Mesenchymal stem cell (in vitro differentiated cells and primary cell): ENCODE measurements around the gene RNF220.

ENCODE experiments used
- DNase-seq: peaks from one replicate; pipeline ENCODE4 v3.0.0-alpha.2; 2013
- H2AFZ ChIP-seq: one replicate; pipeline ENCODE4 v1.6.1; 2013; ENCODE audit warnings: low read depth, mild to moderate bottlenecking, control low read depth, inconsistent platforms, low read length, moderate library complexity
- H2AK5ac ChIP-seq: 2 replicates; pipeline ENCODE4 v1.6.1; 2013; ENCODE audit warnings: low read length, moderate library complexity, mild to moderate bottlenecking, inconsistent platforms; ENCODE audit not compliant: severe bottlenecking
- H2BK120ac ChIP-seq: one replicate; pipeline ENCODE4 v1.6.1; 2013; ENCODE audit warnings: low read depth, mild to moderate bottlenecking, inconsistent platforms, low read length, moderate library complexity
- H2BK12ac ChIP-seq, 2 experiments: one replicate each; pipeline ENCODE4 v1.6.1; 2013; ENCODE audit warnings: inconsistent platforms in 2 of 2, low read length in 2 of 2, mild to moderate bottlenecking in 2 of 2, moderate library complexity in 2 of 2, control low read depth in 1 of 2
- H2BK15ac ChIP-seq: one replicate; pipeline ENCODE4 v1.6.1; 2013; ENCODE audit warnings: mild to moderate bottlenecking, low read depth, inconsistent platforms; ENCODE audit not compliant: poor library complexity, severe bottlenecking
- H2BK5ac ChIP-seq: 2 replicates; pipeline ENCODE4 v1.6.1; 2013; ENCODE audit warnings: low read depth, mild to moderate bottlenecking, low read length, control low read depth, inconsistent platforms; ENCODE audit not compliant: poor library complexity, severe bottlenecking
- H3K14ac ChIP-seq, 2 experiments: one replicate each; pipeline ENCODE4 v1.6.1; 2013; ENCODE audit warnings: inconsistent platforms in 2 of 2, low read length in 2 of 2, control low read depth in 1 of 2, mild to moderate bottlenecking in 1 of 2, moderate library complexity in 1 of 2
- H3K18ac ChIP-seq, 2 experiments: one replicate each; pipeline ENCODE4 v1.6.1; 2013; ENCODE audit warnings: inconsistent platforms in 2 of 2, low read length in 2 of 2, control low read depth in 1 of 2, low read depth in 1 of 2, mild to moderate bottlenecking in 1 of 2
- H3K23ac ChIP-seq, 2 experiments: one replicate each; pipeline ENCODE4 v1.6.1; 2013; ENCODE audit warnings: inconsistent platforms in 2 of 2, low read length in 2 of 2, mild to moderate bottlenecking in 2 of 2, moderate library complexity in 2 of 2, control low read depth in 1 of 2
- H3K27ac ChIP-seq: 2 replicates; pipeline ENCODE4 v1.5.1; 2013; ENCODE audit warnings: mild to moderate bottlenecking, moderate library complexity, low read length, control low read depth, inconsistent platforms; ENCODE audit not compliant: poor library complexity, severe bottlenecking
- H3K27me3 ChIP-seq, 2 experiments: 2 replicates each; pipeline versions ENCODE4 v1.6.1 to v1.7.0; 2013; ENCODE audit warnings: low read length in 2 of 2, mild to moderate bottlenecking in 2 of 2, moderate library complexity in 2 of 2, control low read depth in 1 of 2, inconsistent platforms in 1 of 2; ENCODE audit not compliant: control insufficient read depth in 1 of 2, insufficient read depth in 1 of 2
- H3K36me3 ChIP-seq, 2 experiments: 2 replicates each; pipeline versions ENCODE4 v1.6.1 to v1.7.0; 2013; ENCODE audit warnings: low read length in 2 of 2, control low read depth in 1 of 2, inconsistent platforms in 1 of 2, low read depth in 1 of 2, mild to moderate bottlenecking in 1 of 2; ENCODE audit not compliant: insufficient read depth in 2 of 2, control insufficient read depth in 1 of 2
- H3K4ac ChIP-seq, 2 experiments: one replicate each; pipeline ENCODE4 v1.6.1; 2013; ENCODE audit warnings: inconsistent platforms in 2 of 2, low read length in 2 of 2, mild to moderate bottlenecking in 2 of 2, moderate library complexity in 2 of 2, control low read depth in 1 of 2, low read depth in 1 of 2
- H3K4me1 ChIP-seq: 2 replicates; pipeline ENCODE4 v1.6.1; 2013; ENCODE audit warnings: low read depth, low read length, control low read depth; ENCODE audit not compliant: control insufficient read depth, insufficient read depth
- H3K4me2 ChIP-seq: 2 replicates; pipeline ENCODE4 v1.6.1; 2013; ENCODE audit warnings: low read length, mild to moderate bottlenecking, inconsistent platforms; ENCODE audit not compliant: poor library complexity, severe bottlenecking
- H3K4me3 ChIP-seq, 2 experiments: 2 replicates each; pipeline versions ENCODE4 v1.5.1 to v1.7.0; 2013; ENCODE audit warnings: low read length in 2 of 2, mild to moderate bottlenecking in 2 of 2, control low read depth in 1 of 2, low read depth in 1 of 2; ENCODE audit not compliant: insufficient read depth in 1 of 2
- H3K79me1 ChIP-seq: replicated peaks from 2 replicates; pipeline ENCODE4 v1.6.1; 2013; ENCODE audit warnings: mild to moderate bottlenecking, control low read depth, low read length, inconsistent platforms; ENCODE audit not compliant: poor library complexity, severe bottlenecking
- H3K9ac ChIP-seq: 2 replicates; pipeline ENCODE4 v1.7.0; 2013; ENCODE audit warnings: mild to moderate bottlenecking, low read length, moderate library complexity
- H3K9me3 ChIP-seq: 2 replicates; pipeline ENCODE4 v1.7.0; 2013; ENCODE audit warnings: mild to moderate bottlenecking, low read length; ENCODE audit not compliant: control insufficient read depth
- H4K8ac ChIP-seq: one replicate; pipeline ENCODE4 v1.6.1; 2013; ENCODE audit warnings: inconsistent platforms, mild to moderate bottlenecking, low read length, moderate library complexity
- H4K91ac ChIP-seq: one replicate; pipeline ENCODE4 v1.6.1; 2013; ENCODE audit warnings: mild to moderate bottlenecking, low read length, inconsistent platforms
- WGBS: methylation state at CpG from one replicate; pipeline ENCODE4 v1.1.7; 2013; ENCODE audit warnings: mixed read lengths; 5-methylcytosine and 5-hydroxymethylcytosine counted together

The RNF220 gene

GRCh38 chr1:44511363-44511762, 106.3 kb downstream of the RNF220 start:
- H3K14ac ChIP-seq = no peak overlapping the region
- no peak overlapping the region for H2BK15ac ChIP-seq
- WGBS = 85% methylated on average over 3 of the region's 3 CpGs
- no peak overlapping the region for H3K23ac ChIP-seq
- no peak overlapping the region for H2BK5ac ChIP-seq
- peaks cover 90 to 93% of the 10 kb centered on the region in 2 experiments for H3K27me3 ChIP-seq
- H3K4me2 ChIP-seq = no peak overlapping the region
- H3K79me1 ChIP-seq = no peaks in the 10 kb centered on the region
- no peak overlapping the region for H3K27ac ChIP-seq
- H2BK12ac ChIP-seq = no peak overlapping the region
- H3K4ac ChIP-seq = no peak overlapping the region
- no peak overlapping the region for H3K18ac ChIP-seq
- no peak for DNase-seq
- no peak overlapping the region for H4K8ac ChIP-seq
- no peak overlapping the region for H3K9ac ChIP-seq
- no peak overlapping the region for H2AFZ ChIP-seq
- no peak overlapping the region for H2AK5ac ChIP-seq
- H3K36me3 ChIP-seq = no peaks in the 10 kb centered on the region
- no peaks in the 10 kb centered on the region for H3K9me3 ChIP-seq
- no peak overlapping the region for H3K4me3 ChIP-seq
- no peak overlapping the region for H4K91ac ChIP-seq
- no peak overlapping the region for H2BK120ac ChIP-seq
- H3K4me1 ChIP-seq = peaks cover 3% of the 10 kb centered on the region

GRCh38 chr1:44511769-44512168, 106.7 kb downstream of the RNF220 start:
- Histone ChIP-seq H4K91ac (no peak overlapping the region), H3K36me3 (no peaks in the 10 kb centered on the region)
- 79% methylated on average over 7 of the region's 7 CpGs for WGBS

GRCh38 chr1:44512313-44512885, 107.3 kb downstream of the RNF220 start:
- no peak overlapping the region for H3K14ac ChIP-seq
- no peak overlapping the region for H3K4ac ChIP-seq
- H2BK12ac ChIP-seq = no peak overlapping the region
- no peaks in the 10 kb centered on the region for H3K9me3 ChIP-seq
- no peaks in the 10 kb centered on the region for H3K79me1 ChIP-seq
- no peak for DNase-seq
- H3K4me2 ChIP-seq = no peak overlapping the region
- no peak overlapping the region for H2BK120ac ChIP-seq
- 49% methylated on average over 13 of the region's 13 CpGs for WGBS
- H4K8ac ChIP-seq = no peak overlapping the region
- H3K36me3 ChIP-seq = no peaks in the 10 kb centered on the region
- no peak overlapping the region for H2BK15ac ChIP-seq
- H3K23ac ChIP-seq = peak overlapping the region in 1 of 2 experiments; percentile 14
- peaks cover 87 to 92% of the 10 kb centered on the region in 2 experiments for H3K27me3 ChIP-seq
- no peak overlapping the region for H3K9ac ChIP-seq
- H3K4me3 ChIP-seq = no peak overlapping the region
- no peak overlapping the region for H2AFZ ChIP-seq
- H3K18ac ChIP-seq = no peak overlapping the region
- no peak overlapping the region for H2BK5ac ChIP-seq
- H4K91ac ChIP-seq = no peak overlapping the region
- no peak overlapping the region for H3K27ac ChIP-seq
- peaks cover 3% of the 10 kb centered on the region for H3K4me1 ChIP-seq
- no peak overlapping the region for H2AK5ac ChIP-seq

More at GRCh38 chr1:44511769-44512168, 106.7 kb downstream of the RNF220 start:
- H4K8ac ChIP-seq = no peak overlapping the region
- peaks cover 88 to 93% of the 10 kb centered on the region in 2 experiments for H3K27me3 ChIP-seq
- no peak overlapping the region for H2BK15ac ChIP-seq
- no peak overlapping the region for H3K9ac ChIP-seq
- no peak overlapping the region for H3K14ac ChIP-seq
- no peaks in the 10 kb centered on the region for H3K79me1 ChIP-seq
- no peak overlapping the region for H3K4me2 ChIP-seq
- no peak overlapping the region for H3K27ac ChIP-seq
- no peak overlapping the region for H3K18ac ChIP-seq
- no peaks in the 10 kb centered on the region for H3K9me3 ChIP-seq
- H3K4me1 ChIP-seq = peaks cover 3% of the 10 kb centered on the region
- DNase-seq = no peak
- H2BK5ac ChIP-seq = no peak overlapping the region
- H2BK120ac ChIP-seq = no peak overlapping the region
- H3K4ac ChIP-seq = no peak overlapping the region
- no peak overlapping the region for H2AFZ ChIP-seq
- H3K23ac ChIP-seq = no peak overlapping the region
- no peak overlapping the region for H2BK12ac ChIP-seq
- no peak overlapping the region for H2AK5ac ChIP-seq
- H3K4me3 ChIP-seq = no peak overlapping the region

GRCh38 chr1:44513111-44513510, 108.1 kb downstream of the RNF220 start:
- H2BK15ac ChIP-seq = no peak overlapping the region
- H3K23ac ChIP-seq = no peak overlapping the region
- WGBS = 97% methylated on average over 5 of the region's 5 CpGs
- H3K36me3 ChIP-seq = no peaks in the 10 kb centered on the region
- no peak overlapping the region for H3K4ac ChIP-seq
- H3K9ac ChIP-seq = no peak overlapping the region
- H3K27me3 ChIP-seq = peaks cover 80 to 88% of the 10 kb centered on the region in 2 experiments
- no peak overlapping the region for H3K14ac ChIP-seq
- no peak overlapping the region for H3K4me3 ChIP-seq
- no peak for DNase-seq
- H2BK120ac ChIP-seq = no peak overlapping the region
- H3K18ac ChIP-seq = no peak overlapping the region
- no peak overlapping the region for H2BK12ac ChIP-seq
- no peaks in the 10 kb centered on the region for H3K4me1 ChIP-seq
- H2AK5ac ChIP-seq = no peak overlapping the region
- H4K8ac ChIP-seq = no peak overlapping the region
- no peak overlapping the region for H3K27ac ChIP-seq
- H2AFZ ChIP-seq = no peak overlapping the region
- no peaks in the 10 kb centered on the region for H3K9me3 ChIP-seq
- H3K79me1 ChIP-seq = no peaks in the 10 kb centered on the region
- H3K4me2 ChIP-seq = no peak overlapping the region
- H2BK5ac ChIP-seq = no peak overlapping the region
- H4K91ac ChIP-seq = no peak overlapping the region
